ENCODE measurements around the gene UBE2H. TPM values are rescaled to one million over a fixed set of nuclear protein-coding genes. Genes with fewer than 3 reads are reported as not detected.

Gene UBE2H
- 62.4 and 63.3 TPM in 2 replicates for total RNA-seq

GRCh38 chr7:129952653-129953560, at the start of gene UBE2H:
Gene UBE2H (minus strand): TSS chr7:129952960. CDS start chr7:129952555, 405 bp downstream.

Small RNA genes lying within 50 kb of the gene (small RNA-seq; reads per million reads assigned to genes)
- gene RF00019 = not detected

Other genes starting within 250 kb of the UBE2H start
- gene ZC3HC1, start 98.4 kb upstream of the UBE2H start, total RNA-seq = 16.2 and 17.0 TPM in 2 replicates
- gene KLHDC10, start 117.6 kb upstream of the UBE2H start, total RNA-seq = 29.9 and 30.8 TPM in 2 replicates

All from hair follicle dermal papilla cell (primary cell).